NB4 (cell line): ENCODE measurements around the gene CACNG4.

Experiments
- DNase-seq: peaks from one replicate; pipeline ENCODE4 v3.0.0; 2010; ENCODE audit warnings: low read depth
- H3K4me3 ChIP-seq: one replicate; pipeline ENCODE4 v1.5.1; 2011; ENCODE audit warnings: mild to moderate bottlenecking, low read depth, low read length, moderate library complexity
- CTCF ChIP-seq: IDR thresholded peaks from one replicate; pipeline ENCODE4 v1.5.1; 2012; ENCODE audit warnings: low read depth, low read length
- MYC ChIP-seq: IDR thresholded peaks from 2 replicates; pipeline ENCODE4 v1.6.1; 2011; ENCODE audit warnings: low read depth, low read length
- POLR2A ChIP-seq: IDR thresholded peaks from 2 replicates; pipeline ENCODE4 v1.6.1; 2011; ENCODE audit warnings: mild to moderate bottlenecking; ENCODE audit not compliant: insufficient read length; ENCODE audit errors: extremely low read depth
- TF ChIP-seq, protein P1 (sequence below): IDR thresholded peaks from 2 replicates; pipeline ENCODE4 v1.6.1; 2011; ENCODE audit warnings: low read depth, low read length

CACNG4 gene

DNA sequence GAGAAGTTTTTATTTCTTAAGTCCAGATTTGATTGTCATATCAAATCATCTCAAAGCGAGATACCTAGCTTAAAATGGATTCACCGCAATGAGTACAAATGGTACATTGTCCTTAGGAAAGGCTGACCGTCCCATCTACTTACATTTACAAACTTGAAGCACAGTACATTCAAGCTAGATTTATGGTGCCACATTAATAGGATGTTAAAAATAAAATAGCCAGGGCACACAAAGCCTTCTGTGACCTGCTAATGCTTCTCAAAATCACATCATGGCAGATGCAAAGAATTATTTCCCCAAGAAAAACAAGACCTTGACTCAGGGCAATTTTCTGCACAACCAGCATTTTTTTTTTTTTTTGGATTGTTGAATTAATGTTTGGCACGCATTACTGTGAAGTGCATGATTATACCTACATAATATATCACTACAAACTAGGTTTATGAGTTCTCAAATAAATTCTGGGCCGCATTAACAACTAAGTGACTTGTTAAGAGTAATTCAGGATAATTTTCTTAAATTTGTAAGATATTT is 105.2 kb downstream of the CACNG4 start:
- TF ChIP-seq MYC (no peak), CTCF (no peak), POLR2A (no peak)
- TF ChIP-seq, protein P1, sequence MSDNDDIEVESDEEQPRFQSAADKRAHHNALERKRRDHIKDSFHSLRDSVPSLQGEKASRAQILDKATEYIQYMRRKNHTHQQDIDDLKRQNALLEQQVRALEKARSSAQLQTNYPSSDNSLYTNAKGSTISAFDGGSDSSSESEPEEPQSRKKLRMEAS: no peak
- H3K4me3 ChIP-seq: no peak overlapping the region
- no peak for DNase-seq

GRCh38 chr17:67071595-67071994 is 107.1 kb downstream of the CACNG4 start:
- DNase-seq: no peak
- H3K4me3 ChIP-seq: no peak overlapping the region
- no peak for TF ChIP-seq POLR2A
- TF ChIP-seq, protein P1: no peak
- TF ChIP-seq CTCF: no peak
- TF ChIP-seq MYC: no peak

DNA sequence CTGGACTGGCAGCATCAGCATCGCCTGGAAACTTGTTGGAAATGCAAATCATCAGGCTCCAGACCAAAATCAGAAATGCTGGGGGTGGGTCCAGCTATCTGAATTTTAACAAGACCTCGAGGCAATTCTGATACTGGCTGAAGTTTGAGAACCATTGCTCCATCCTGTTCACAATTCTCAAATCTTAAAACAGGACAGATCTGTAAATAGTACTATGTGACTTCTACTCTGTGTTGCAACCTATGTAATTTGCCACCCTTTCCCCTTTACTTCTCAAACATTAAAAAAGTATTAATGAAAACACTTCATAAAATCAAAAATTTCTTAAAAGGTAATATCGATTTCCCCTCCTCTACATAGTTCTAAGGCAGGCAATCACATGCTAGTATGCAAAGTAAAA is 108.4 kb downstream of the CACNG4 start:
- TF ChIP-seq MYC (no peak), CTCF (no peak), POLR2A (no peak)
- TF ChIP-seq, protein P1: no peak
- no peak overlapping the region for H3K4me3 ChIP-seq

DNA sequence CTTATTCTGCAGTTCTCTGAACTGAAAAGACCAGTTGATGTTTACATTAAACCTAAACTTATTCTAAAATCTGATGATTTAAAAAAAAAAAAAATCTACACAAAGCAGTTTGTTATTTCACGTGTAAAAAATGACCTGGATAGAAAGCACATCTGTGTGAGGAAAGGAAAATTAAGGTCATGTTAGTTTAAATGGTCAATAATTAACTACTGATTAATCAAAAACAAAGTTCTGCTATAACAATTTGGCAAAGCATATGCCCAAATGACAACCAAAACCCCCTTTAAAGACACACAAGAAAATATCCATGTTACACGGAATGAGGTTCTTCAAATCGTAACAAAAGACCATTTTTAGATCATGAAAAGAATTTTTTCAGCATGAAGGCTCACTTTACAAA is 110.3 kb downstream of the CACNG4 start:
- DNase-seq: no peak

More for the DNA sequence above, 108.4 kb downstream of the CACNG4 start:
- no peak for DNase-seq

GRCh38 chr17:67076290-67076689 is 111.8 kb downstream of the CACNG4 start:
- no peak for DNase-seq
- no peak for TF ChIP-seq CTCF
- TF ChIP-seq MYC: no peak
- TF ChIP-seq, protein P1: no peak
- no peak for TF ChIP-seq POLR2A
- H3K4me3 ChIP-seq: no peak overlapping the region

More for the DNA sequence above, 110.3 kb downstream of the CACNG4 start:
- H3K4me3 ChIP-seq: no peak overlapping the region
- TF ChIP-seq MYC (no peak), POLR2A (no peak)

DNA sequence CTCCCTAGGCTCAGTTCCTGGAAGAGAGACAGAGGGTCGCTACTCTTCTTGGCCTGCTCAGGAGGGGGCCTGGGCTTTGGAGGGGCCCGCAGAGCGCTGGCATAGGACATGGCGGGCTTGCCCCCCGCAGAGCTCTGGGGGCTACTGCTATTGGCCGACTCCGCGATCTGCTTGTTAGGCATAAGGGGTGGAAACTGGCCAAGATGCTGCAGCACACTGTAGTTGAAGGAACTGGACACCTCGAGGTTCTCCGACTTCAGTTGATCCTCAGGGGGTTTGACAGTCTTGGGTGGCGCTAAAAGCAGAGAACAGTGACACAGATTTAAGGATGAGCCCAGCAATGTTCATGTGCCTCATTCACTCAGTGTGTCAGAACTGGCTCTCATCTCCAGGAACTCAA is 113.8 kb downstream of the CACNG4 start:
- no peak overlapping the region for H3K4me3 ChIP-seq
- DNase-seq: no peak
- TF ChIP-seq, protein P1: no peak
- TF ChIP-seq POLR2A: no peak
- TF ChIP-seq MYC: no peak
- no peak for TF ChIP-seq CTCF
